Measurements from ENCODE around the gene NEK10. TPM values are rescaled to one million over a fixed set of nuclear protein-coding genes. Genes with fewer than 3 reads are reported as not detected.

NEK10 gene
- total RNA-seq, 4 donors from 2014 or later: 1.6 to 2.6 (median 2.0) TPM

DNA sequence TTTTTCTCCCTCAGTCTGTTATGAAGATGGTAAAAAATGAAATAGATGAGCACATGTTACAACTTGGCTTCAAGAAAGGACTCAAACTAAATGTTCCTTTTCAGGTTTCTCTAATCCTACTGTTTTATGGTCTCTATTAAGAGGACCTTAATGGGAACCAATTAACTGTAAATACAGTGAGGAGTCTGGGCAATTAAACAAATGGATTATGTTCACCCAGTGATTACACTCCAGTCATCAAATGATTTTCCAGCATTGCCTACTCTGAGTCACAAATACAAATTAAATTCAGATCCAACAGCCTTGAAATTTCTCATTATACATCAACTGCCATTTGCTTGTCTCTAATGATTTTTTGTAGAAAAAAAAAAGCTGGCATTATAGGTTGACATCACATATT lies 129.2 kb downstream of the NEK10 start:
- H3K4me3 ChIP-seq (replicated peaks in 1 of 3): no peak overlapping the region
- H3K27ac ChIP-seq: no peak overlapping the region
- TF ChIP-seq, protein P1, sequence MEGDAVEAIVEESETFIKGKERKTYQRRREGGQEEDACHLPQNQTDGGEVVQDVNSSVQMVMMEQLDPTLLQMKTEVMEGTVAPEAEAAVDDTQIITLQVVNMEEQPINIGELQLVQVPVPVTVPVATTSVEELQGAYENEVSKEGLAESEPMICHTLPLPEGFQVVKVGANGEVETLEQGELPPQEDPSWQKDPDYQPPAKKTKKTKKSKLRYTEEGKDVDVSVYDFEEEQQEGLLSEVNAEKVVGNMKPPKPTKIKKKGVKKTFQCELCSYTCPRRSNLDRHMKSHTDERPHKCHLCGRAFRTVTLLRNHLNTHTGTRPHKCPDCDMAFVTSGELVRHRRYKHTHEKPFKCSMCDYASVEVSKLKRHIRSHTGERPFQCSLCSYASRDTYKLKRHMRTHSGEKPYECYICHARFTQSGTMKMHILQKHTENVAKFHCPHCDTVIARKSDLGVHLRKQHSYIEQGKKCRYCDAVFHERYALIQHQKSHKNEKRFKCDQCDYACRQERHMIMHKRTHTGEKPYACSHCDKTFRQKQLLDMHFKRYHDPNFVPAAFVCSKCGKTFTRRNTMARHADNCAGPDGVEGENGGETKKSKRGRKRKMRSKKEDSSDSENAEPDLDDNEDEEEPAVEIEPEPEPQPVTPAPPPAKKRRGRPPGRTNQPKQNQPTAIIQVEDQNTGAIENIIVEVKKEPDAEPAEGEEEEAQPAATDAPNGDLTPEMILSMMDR (IDR thresholded peaks at IDR 0.05): no peak
- H3K27me3 ChIP-seq: no peaks in the 10 kb centered on the region
- H3K4me1 ChIP-seq: no peaks in the 10 kb centered on the region
- H3K36me3 ChIP-seq: no peaks in the 10 kb centered on the region
- DNase-seq: no peak
- intact Hi-C loops (cut with DNase I): no loop called here
- no peaks in the 10 kb centered on the region for H3K9me3 ChIP-seq

DNA sequence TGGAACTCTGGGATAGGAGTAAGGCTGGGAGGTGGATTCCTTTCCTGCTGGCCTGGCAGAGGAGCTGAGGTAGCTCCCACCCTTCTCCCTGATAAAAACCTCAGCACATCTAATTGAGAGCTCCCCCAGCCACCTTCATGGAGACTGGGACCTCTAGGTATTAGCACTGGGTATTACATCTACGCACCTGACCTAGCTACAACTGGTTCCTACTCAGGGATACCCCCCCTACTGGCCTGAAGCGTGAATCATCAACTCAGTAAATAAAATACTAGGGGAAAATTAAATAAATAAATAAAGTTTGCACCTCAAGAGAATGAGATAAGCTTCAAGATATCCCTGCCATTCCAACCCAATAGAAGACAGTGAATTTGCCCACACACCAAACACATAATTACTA lies 140.4 kb downstream of the NEK10 start:
- Histone ChIP-seq H3K9me3 (no peaks in the 10 kb centered on the region), H3K4me3 (replicated peaks in 1 of 3) (no peak overlapping the region), H3K27ac (no peak overlapping the region), H3K4me1 (no peaks in the 10 kb centered on the region), H3K36me3 (no peaks in the 10 kb centered on the region), H3K27me3 (no peaks in the 10 kb centered on the region)
- DNase-seq: no peak
- intact Hi-C loops (cut with DNase I): no loop called here
- TF ChIP-seq POLR2A (IDR thresholded peaks at IDR 0.05): no peak
- TF ChIP-seq, protein P1 (IDR thresholded peaks at IDR 0.05): no peak
- WGBS, 2 donors: 60 to 70% methylated on average over 2 of the region's 2 CpGs

DNA sequence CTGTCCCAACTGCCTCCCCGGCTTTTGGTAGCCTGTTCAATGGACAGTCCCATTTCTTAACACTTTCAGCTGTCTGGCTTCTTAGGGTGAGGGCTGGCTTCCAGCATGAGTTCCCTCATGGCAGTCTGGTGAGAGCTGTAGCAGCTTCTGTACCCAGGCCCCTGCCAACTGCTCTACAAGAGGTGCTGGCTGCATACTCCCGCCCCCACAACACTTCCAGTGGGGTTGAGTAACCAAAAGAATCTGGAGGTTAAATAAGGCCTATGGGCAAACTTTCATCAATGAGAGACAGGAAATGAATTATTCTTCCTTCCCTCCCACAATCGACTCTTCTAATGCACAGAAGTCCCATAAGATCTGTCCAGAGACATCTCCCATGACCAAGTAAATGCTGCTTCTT lies 145.0 kb downstream of the NEK10 start:
- Histone ChIP-seq H3K36me3 (no peaks in the 10 kb centered on the region), H3K27me3 (no peaks in the 10 kb centered on the region), H3K4me3 (replicated peaks in 1 of 3) (no peak overlapping the region), H3K27ac (no peak overlapping the region), H3K9me3 (no peaks in the 10 kb centered on the region), H3K4me1 (no peaks in the 10 kb centered on the region)
- intact Hi-C loops (cut with DNase I): no loop called here
- TF ChIP-seq, protein P1 (IDR thresholded peaks at IDR 0.05): no peak
- TF ChIP-seq POLR2A (IDR thresholded peaks at IDR 0.05): no peak
- no peak for DNase-seq
- WGBS, 2 donors: 83 to 84% methylated on average over 3 of the region's 3 CpGs

- TF ChIP-seq, protein P1 (IDR thresholded peaks at IDR 0.05): no peak
- TF ChIP-seq POLR2A (IDR thresholded peaks at IDR 0.05): no peak
- Histone ChIP-seq H3K27ac (no peak overlapping the region), H3K27me3 (no peaks in the 10 kb centered on the region), H3K4me3 (replicated peaks in 1 of 3) (no peak overlapping the region), H3K9me3 (no peaks in the 10 kb centered on the region), H3K4me1 (no peaks in the 10 kb centered on the region), H3K36me3 (no peaks in the 10 kb centered on the region)
- 78 to 100% methylated on average over 1 of the region's 1 CpG for WGBS, 2 donors
- intact Hi-C loops (cut with DNase I): no loop called here
- DNase-seq: no peak
These were observed 147.8 kb downstream of the NEK10 start for GRCh38 chr3:27221264-27221932.

GRCh38 chr3:27220166-27220565 lies 149.0 kb downstream of the NEK10 start:
- Histone ChIP-seq H3K36me3 (no peaks in the 10 kb centered on the region), H3K9me3 (no peaks in the 10 kb centered on the region), H3K4me1 (no peaks in the 10 kb centered on the region), H3K27ac (no peak overlapping the region), H3K4me3 (replicated peaks in 1 of 3) (no peak overlapping the region), H3K27me3 (no peaks in the 10 kb centered on the region)
- intact Hi-C loops (cut with DNase I): no loop called here
- TF ChIP-seq, protein P1 (IDR thresholded peaks at IDR 0.05): no peak
- no peak for TF ChIP-seq POLR2A (IDR thresholded peaks at IDR 0.05)
- DNase-seq: no peak

Data from thyroid gland (tissue), 4 donors.